Sigmoid colon (tissue), 7 donors: ENCODE data around the gene TARDBP. TPM values are rescaled to one million over a fixed set of nuclear protein-coding genes. Genes with fewer than 3 reads are reported as not detected.
A peak's percentile ranks its signal among the peaks of the same experiment; 100 is the strongest.
"Not testable (repeated sequence)": the region's sequence is repeated elsewhere in the genome, so short reads cannot be mapped to it uniquely, and the experiment has no call there.

Source experiments
- DNase-seq: peaks from one replicate; pipeline ENCODE4 v3.0.0-alpha.2; 2019
- H3K27ac ChIP-seq, 4 donors: fragments of 200-600 bp; sonication (generic); one replicate each; pipeline ENCODE4 v1.5.1; 2016 to 2019; ENCODE audit warnings: mild to moderate bottlenecking in 1 of 4
- H3K27me3 ChIP-seq, 3 donors: fragments of 200-600 bp; sonication (generic); one replicate each; pipeline ENCODE4 v1.5.1; 2019; ENCODE audit warnings: mild to moderate bottlenecking in 1 of 3
- H3K36me3 ChIP-seq, 4 donors: fragments of 200-600 bp; sonication (generic); one replicate each; pipeline ENCODE4 v1.5.1; 2016 to 2019
- H3K4me1 ChIP-seq, 4 donors: fragments of 200-600 bp; sonication (generic); one replicate each; pipeline ENCODE4 v1.5.1; 2017 to 2019
- H3K4me3 ChIP-seq, 4 donors: fragments of 200-600 bp; sonication (generic); one replicate each; pipeline ENCODE4 v1.5.1; 2017 to 2019; ENCODE audit warnings: mild to moderate bottlenecking in 2 of 4, moderate library complexity in 1 of 4
- H3K9me3 ChIP-seq, 4 donors: fragments of 200-600 bp in 3 of 4; sonication (generic) in 3 of 4; one replicate each; pipeline versions ENCODE4 v1.5.1 to v1.6.1; 2013 to 2019
- CTCF ChIP-seq, 4 experiments: fragments of 450-650 bp in 3 of 4; fragments of 200-600 bp in 1 of 4; IDR thresholded peaks; one replicate each; pipeline ENCODE4 v1.5.1; 2016 to 2019; ENCODE audit warnings: antibody characterized with exemption in 4 of 4, mild to moderate bottlenecking in 3 of 4, moderate library complexity in 2 of 4
- EP300 ChIP-seq, 4 donors: sonication (generic); formaldehyde crosslinking; IDR thresholded peaks; one replicate each; pipeline ENCODE4 v1.6.1; 2017; ENCODE audit warnings: antibody characterized with exemption in 4 of 4
- POLR2A ChIP-seq, 2 donors: fragments of 450-650 bp; IDR thresholded peaks; one replicate each; pipeline ENCODE4 v1.6.1; 2016; ENCODE audit warnings: antibody characterized with exemption in 2 of 2, mild to moderate bottlenecking in 2 of 2, moderate library complexity in 2 of 2
- POLR2AphosphoS5 ChIP-seq, 4 donors: sonication (generic); formaldehyde crosslinking; IDR thresholded peaks; one replicate each; pipeline ENCODE4 v1.6.1; 2017; ENCODE audit warnings: antibody characterized with exemption in 4 of 4
- WGBS, 2 donors: extraction: QIAGEN DNeasy Blood & Tissue Kit; methylation state at CpG; one replicate each; pipeline ENCODE4 v1.1.7; 2013; 5-methylcytosine and 5-hydroxymethylcytosine counted together
- intact Hi-C: fragments of 100-400 bp; cut with DNase I; formaldehyde crosslinking; loops from one replicate; pipeline ENCODE4 v1.15.1; 2023
- polyA plus RNA-seq, 3 donors: library from polyadenylated mRNA; stranded (reverse); fragments of 200-250 nt; gene quantifications; one replicate each; pipeline ENCODE4 v1.2.3, GENCODE V29; 2013
- total RNA-seq, 4 donors: library from RNA; depleted of rRNA; stranded (reverse); fragments of >200 nt; gene quantifications; one replicate each; pipeline ENCODE4 v1.1.0, GENCODE V29; 2016
- donor health status: healthy with polysubstance abuse.
- donor health status: Bipolar disorder and iron deficiency.
- donor health status: healthy.

The TARDBP gene
- total and polyA plus RNA-seq, 7 donors: 68.6 to 158 (median 123) TPM

GRCh38 chr1:11061652-11062365, 49.4 kb downstream of the TARDBP start:
- H3K27me3 ChIP-seq: no peaks in the 10 kb centered on the region
- H3K36me3 ChIP-seq: peaks cover 7 to 51% (median 16%) of the 10 kb centered on the region in 4 donors
- intact Hi-C loops: loop anchor here (2.0 kb wide), 1 partner anchor 37 kb away; the partner anchor contains the start of gene EXOSC10
- H3K27ac ChIP-seq: no peak overlapping the region
- WGBS, 2 donors: 56 to 77% methylated on average over 5 of the region's 5 CpGs
- no peaks in the 10 kb centered on the region for H3K9me3 ChIP-seq
- no peak overlapping the region for H3K4me3 ChIP-seq
- TF ChIP-seq EP300 (IDR thresholded peaks at IDR 0.05) (no peak), POLR2AphosphoS5 (IDR thresholded peaks at IDR 0.05) (no peak), POLR2A (IDR thresholded peaks at IDR 0.05) (no peak), CTCF (IDR thresholded peaks at IDR 0.05) (no peak)
- H3K4me1 ChIP-seq: peaks cover 0 to 27% (median 26%) of the 10 kb centered on the region in 4 donors
- DNase-seq: peak; percentile 46

- Histone ChIP-seq H3K4me1 (peaks cover 0 to 27% (median 26%) of the 10 kb centered on the region in 4 donors), H3K36me3 (peaks cover 13 to 51% (median 25%) of the 10 kb centered on the region in 4 donors), H3K9me3 (no peaks in the 10 kb centered on the region), H3K27ac (no peak overlapping the region), H3K4me3 (no peak overlapping the region), H3K27me3 (no peaks in the 10 kb centered on the region)
- peak; percentile 40 for DNase-seq
- 32 to 59% methylated on average over 3 of the region's 3 CpGs for WGBS, 2 donors
- TF ChIP-seq POLR2A (IDR thresholded peaks at IDR 0.05): no peak
- no peak for TF ChIP-seq POLR2AphosphoS5 (IDR thresholded peaks at IDR 0.05)
- TF ChIP-seq EP300 (IDR thresholded peaks at IDR 0.05): no peak
- no peak for TF ChIP-seq CTCF (IDR thresholded peaks at IDR 0.05)
- intact Hi-C loops: no loop called here
Observed at GRCh38 chr1:11062965-11063401, 50.5 kb downstream of the TARDBP start.

GRCh38 chr1:11063937-11064537, 51.6 kb downstream of the TARDBP start:
- peak; percentile 56 for DNase-seq
- Histone ChIP-seq H3K36me3 (peaks cover 23 to 58% (median 35%) of the 10 kb centered on the region in 4 donors), H3K4me1 (peaks cover 0 to 20% (median 18%) of the 10 kb centered on the region in 4 donors)
- H3K27ac ChIP-seq, H3K4me3 ChIP-seq, H3K9me3 ChIP-seq, H3K27me3 ChIP-seq, intact Hi-C loops: not testable (repeated sequence)
- WGBS, 2 donors: 85 to 91% methylated on average over 18 of the region's 18 CpGs

GRCh38 chr1:11064942-11065341, 52.5 kb downstream of the TARDBP start:
- intact Hi-C loops: no loop called here
- DNase-seq: no peak
- no peak overlapping the region for H3K27ac ChIP-seq
- no peaks in the 10 kb centered on the region for H3K27me3 ChIP-seq
- peaks cover 27 to 68% (median 43%) of the 10 kb centered on the region in 4 donors for H3K36me3 ChIP-seq
- peaks cover 0 to 15% (median 13%) of the 10 kb centered on the region in 4 donors for H3K4me1 ChIP-seq
- TF ChIP-seq POLR2A (IDR thresholded peaks at IDR 0.05) (no peak), CTCF (IDR thresholded peaks at IDR 0.05) (no peak), POLR2AphosphoS5 (IDR thresholded peaks at IDR 0.05) (no peak), EP300 (IDR thresholded peaks at IDR 0.05) (no peak)
- no peaks in the 10 kb centered on the region for H3K9me3 ChIP-seq
- no peak overlapping the region for H3K4me3 ChIP-seq
- 97 to 99% methylated on average over 3 of the region's 3 CpGs for WGBS, 2 donors

GRCh38 chr1:11065796-11066195, 53.3 kb downstream of the TARDBP start:
- no peak overlapping the region for H3K4me3 ChIP-seq
- no peaks in the 10 kb centered on the region for H3K9me3 ChIP-seq
- DNase-seq: no peak
- H3K27ac ChIP-seq: no peak overlapping the region
- peaks cover 27 to 76% (median 47%) of the 10 kb centered on the region in 4 donors for H3K36me3 ChIP-seq
- H3K4me1 ChIP-seq: peaks cover 0 to 13% (median 9%) of the 10 kb centered on the region in 4 donors
- WGBS, 2 donors: 95 to 97% methylated on average over 1 of the region's 1 CpG
- no peaks in the 10 kb centered on the region for H3K27me3 ChIP-seq
- intact Hi-C loops: no loop called here
- TF ChIP-seq EP300 (IDR thresholded peaks at IDR 0.05) (no peak), CTCF (IDR thresholded peaks at IDR 0.05) (no peak), POLR2A (IDR thresholded peaks at IDR 0.05) (no peak), POLR2AphosphoS5 (IDR thresholded peaks at IDR 0.05) (no peak)
